ENCODE results near the gene STARD13. TPM values are rescaled to one million over a fixed set of nuclear protein-coding genes. Genes with fewer than 3 reads are reported as not detected.

Gene STARD13
- total RNA-seq, 3 donors from 2014 or later = 34.5 to 92.4 (median 35.2) TPM

DNA sequence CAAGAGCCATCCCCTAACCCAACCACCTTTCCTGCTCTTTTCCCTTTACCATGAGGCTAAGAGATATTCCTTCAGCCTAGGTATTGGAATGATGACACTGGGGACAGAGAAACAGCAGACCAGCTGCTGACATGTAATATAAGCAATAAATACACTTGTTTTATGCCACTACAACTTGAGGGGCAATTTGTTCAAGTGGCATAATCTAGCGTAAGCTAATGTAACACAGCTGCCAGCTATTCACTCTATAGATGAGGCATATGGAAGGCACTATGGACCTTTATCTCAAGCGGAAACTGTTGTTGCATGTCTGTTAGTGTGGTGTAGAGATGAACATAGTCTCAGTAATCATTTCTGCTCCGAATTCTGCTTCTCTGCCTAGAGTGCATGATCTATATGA lies 111.1 kb downstream of the STARD13 start:
- intact Hi-C loops (cut with DNase I, micrococcal nuclease) = no loop called here
- no peak for TF ChIP-seq CTCF (IDR thresholded peaks at IDR 0.05)
- Histone ChIP-seq H3K36me3 (ENCODE audit: low read depth) (no peaks in the 10 kb centered on the region), H3K4me3 (no peak overlapping the region), H3K4me1 (ENCODE audit: low read depth) (no peaks in the 10 kb centered on the region), H3K9me3 (no peaks in the 10 kb centered on the region)
- DNase-seq (no peak), ATAC-seq (no peak)

- ATAC-seq (no peak), DNase-seq (no peak)
- intact Hi-C loops (cut with DNase I, micrococcal nuclease) = no loop called here
- no peak for TF ChIP-seq CTCF (IDR thresholded peaks at IDR 0.05)
- H3K4me1 ChIP-seq (ENCODE audit: low read depth) = peaks cover 3% of the 10 kb centered on the region
- H3K36me3 ChIP-seq (ENCODE audit: low read depth) = no peaks in the 10 kb centered on the region
- H3K9me3 ChIP-seq = no peaks in the 10 kb centered on the region
- H3K4me3 ChIP-seq = no peak overlapping the region
Observed at GRCh38 chr13:33172911-33173310, 112.6 kb downstream of the STARD13 start.

- intact Hi-C loops (cut with DNase I, micrococcal nuclease) = no loop called here
- no peak for ATAC-seq
- no peaks in the 10 kb centered on the region for H3K36me3 ChIP-seq (ENCODE audit: low read depth)
- DNase-seq = no peak
- no peaks in the 10 kb centered on the region for H3K9me3 ChIP-seq
- TF ChIP-seq CTCF (IDR thresholded peaks at IDR 0.05) = no peak
- H3K4me1 ChIP-seq (ENCODE audit: low read depth) = peaks cover 3% of the 10 kb centered on the region
- H3K4me3 ChIP-seq = no peak overlapping the region
Observed at GRCh38 chr13:33172400-33172799, 113.2 kb downstream of the STARD13 start.

DNA sequence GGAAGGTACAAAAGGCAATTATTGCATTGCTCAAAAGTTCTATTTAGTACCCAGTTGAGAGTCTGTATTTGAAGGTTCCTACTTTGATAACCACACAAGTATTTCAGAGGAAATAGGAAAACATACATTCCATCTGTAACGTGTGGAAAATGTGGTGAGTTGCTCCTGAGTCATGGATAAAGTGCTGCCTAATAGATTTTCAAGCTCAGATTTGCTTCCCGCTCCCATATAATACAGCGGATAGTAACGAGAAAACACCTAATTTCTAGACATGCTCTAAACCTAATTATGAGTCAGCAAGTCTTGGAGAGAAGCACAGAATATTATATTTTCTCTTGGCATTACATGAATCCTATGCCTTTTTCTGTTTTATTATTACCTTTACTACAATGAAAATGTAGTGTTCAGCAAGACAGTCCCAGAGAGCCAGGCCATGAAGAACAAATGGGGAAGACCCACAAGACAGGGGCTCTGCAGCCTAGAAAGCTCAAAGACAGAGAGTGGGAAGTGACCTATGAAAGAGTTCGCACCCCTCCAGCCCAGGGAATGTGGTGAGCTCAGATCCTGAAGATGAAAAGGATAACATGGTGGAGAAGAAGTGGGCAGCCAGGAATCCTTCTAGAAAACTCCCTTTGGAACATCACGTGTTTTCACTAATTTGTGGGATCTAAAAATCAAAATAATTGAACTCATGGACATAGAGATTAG lies 116.1 kb downstream of the STARD13 start:
- ATAC-seq (no peak), DNase-seq (no peak)
- Histone ChIP-seq H3K4me1 (ENCODE audit: low read depth) (peaks cover 3% of the 10 kb centered on the region), H3K36me3 (ENCODE audit: low read depth) (no peaks in the 10 kb centered on the region), H3K4me3 (no peak overlapping the region), H3K9me3 (no peaks in the 10 kb centered on the region)
- intact Hi-C loops (cut with DNase I, micrococcal nuclease) = no loop called here
- TF ChIP-seq CTCF (IDR thresholded peaks at IDR 0.05) = no peak

DNA sequence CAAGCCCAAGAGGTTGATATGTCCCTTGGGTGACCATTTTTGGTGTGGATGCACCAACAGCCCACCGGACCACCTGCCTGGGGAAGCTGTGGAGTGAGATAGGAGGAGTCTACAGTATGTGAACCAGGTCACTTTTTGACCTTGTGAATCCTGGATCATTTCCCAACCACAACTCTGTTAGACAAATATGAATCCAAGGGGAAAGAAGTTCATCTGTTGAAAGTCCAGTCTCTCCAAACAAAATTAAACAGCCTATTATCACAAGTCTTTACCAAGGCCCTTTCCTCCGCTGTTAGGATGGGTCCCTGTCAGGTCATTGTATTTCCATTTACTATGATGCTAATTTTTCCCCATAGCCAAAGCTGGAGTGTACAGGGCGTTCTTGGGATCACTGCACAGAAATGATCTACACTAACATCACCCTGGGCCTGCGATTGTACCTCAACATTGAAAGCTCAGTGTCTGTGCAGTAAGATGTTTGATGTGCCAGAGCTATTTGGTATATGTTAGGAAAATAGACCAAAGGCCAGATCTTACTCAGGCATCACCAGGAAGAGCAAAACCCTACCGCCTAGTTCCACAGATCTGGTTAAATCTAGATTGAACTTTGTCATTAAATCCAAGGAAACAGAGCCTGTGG lies 117.1 kb downstream of the STARD13 start:
- no peaks in the 10 kb centered on the region for H3K36me3 ChIP-seq (ENCODE audit: low read depth)
- intact Hi-C loops (cut with DNase I, micrococcal nuclease) = no loop called here
- DNase-seq (no peak), ATAC-seq (no peak)
- H3K4me3 ChIP-seq = no peak overlapping the region
- TF ChIP-seq CTCF (IDR thresholded peaks at IDR 0.05) = no peak
- peaks cover 3% of the 10 kb centered on the region for H3K4me1 ChIP-seq (ENCODE audit: low read depth)
- no peaks in the 10 kb centered on the region for H3K9me3 ChIP-seq
